Activated naive CD4-positive, alpha-beta T cell (primary cell): ENCODE measurements around the gene TBL1X.
"Not testable (repeated sequence)": the region's sequence is repeated elsewhere in the genome, so short reads cannot be mapped to it uniquely, and the experiment has no call there.

ENCODE experiments used
- DNase-seq, 4 experiments: peaks; one replicate each; lab custom pipeline; 2025; lab: John Stamatoyannopoulos, UW

Gene TBL1X

GRCh38 chrX:9459186-9459748 lies 5.6 kb upstream of the TBL1X start:
- no peak for DNase-seq

GRCh38 chrX:9461087-9461486 lies 3.8 kb upstream of the TBL1X start:
- no peak for DNase-seq

- no peak for DNase-seq
These were observed 2.4 kb upstream of the TBL1X start for GRCh38 chrX:9462456-9462855.

- peak in 3 of 4 experiments; percentile 1 to 19 (median 18) for DNase-seq
These were observed 694 bp downstream of the TBL1X start for GRCh38 chrX:9465380-9466123.

GRCh38 chrX:9466124-9466495 lies 1.3 kb downstream of the TBL1X start:
- DNase-seq, result peak in 1 of 4 experiments; percentile 1

- DNase-seq, result no peak
These were observed 1.9 kb downstream of the TBL1X start for GRCh38 chrX:9466736-9467135.

- DNase-seq, result no peak
These were observed 2.3 kb downstream of the TBL1X start for GRCh38 chrX:9467146-9467545.

- DNase-seq, result no peak
These were observed 2.9 kb downstream of the TBL1X start for GRCh38 chrX:9467751-9468150.

- no peak for DNase-seq
These were observed 6.7 kb downstream of the TBL1X start for GRCh38 chrX:9471571-9471985.

- DNase-seq, result no peak
These were observed 8.8 kb downstream of the TBL1X start for GRCh38 chrX:9473708-9474107.

GRCh38 chrX:9475417-9475816 lies 10.6 kb downstream of the TBL1X start:
- not testable (repeated sequence) for DNase-seq

GRCh38 chrX:9475984-9476383 lies 11.1 kb downstream of the TBL1X start:
- no peak for DNase-seq

GRCh38 chrX:9476810-9477575 lies 12.1 kb downstream of the TBL1X start:
- DNase-seq, result no peak

GRCh38 chrX:9482408-9482807 lies 17.6 kb downstream of the TBL1X start:
- DNase-seq, result no peak

- no peak for DNase-seq
These were observed 18.0 kb downstream of the TBL1X start for GRCh38 chrX:9482837-9483236.

GRCh38 chrX:9483376-9483775 lies 18.5 kb downstream of the TBL1X start:
- no peak for DNase-seq

- no peak for DNase-seq
These were observed 22.0 kb downstream of the TBL1X start for GRCh38 chrX:9486786-9487387.

GRCh38 chrX:9488586-9488985 lies 23.7 kb downstream of the TBL1X start:
- no peak for DNase-seq

- DNase-seq, result no peak
These were observed 24.4 kb downstream of the TBL1X start for GRCh38 chrX:9489234-9489633.

- no peak for DNase-seq
These were observed 28.0 kb downstream of the TBL1X start for GRCh38 chrX:9492901-9493300.

GRCh38 chrX:9493936-9494335 lies 29.1 kb downstream of the TBL1X start:
- no peak for DNase-seq

GRCh38 chrX:9494771-9495170 lies 29.9 kb downstream of the TBL1X start:
- no peak for DNase-seq

GRCh38 chrX:9495496-9495895 lies 30.6 kb downstream of the TBL1X start:
- DNase-seq, result no peak
